GM23338 (cell line): Measurements from ENCODE around the gene PSMD2.

Experiments used
- CREB1 ChIP-seq: fragments of 250-450 bp; sonication (Bioruptor Pico); IDR thresholded peaks from 2 replicates; pipeline ENCODE4 v1.5.0; 2020; ENCODE audit warnings: low read depth, mild to moderate bottlenecking, moderate library complexity
- CTCF ChIP-seq, 2 experiments: fragments of 200-600 bp in 1 of 2; sonication (generic) in 1 of 2; conservative IDR thresholded peaks; 2 replicates each; pipeline versions ENCODE4 v1.5.1 to v1.6.1; 2016 to 2017; ENCODE audit warnings: antibody characterized with exemption in 2 of 2, low read depth in 2 of 2, mild to moderate bottlenecking in 2 of 2, moderate library complexity in 1 of 2
- EZH2phosphoT487 ChIP-seq: fragments of 200-600 bp; sonication (generic); IDR thresholded peaks from one replicate; pipeline ENCODE4 v1.8.1; 2018; ENCODE audit warnings: antibody characterized with exemption; ENCODE audit not compliant: unreplicated experiment
- NANOG ChIP-seq: IDR thresholded peaks from 2 replicates; pipeline ENCODE4 v1.6.1; 2016; ENCODE audit warnings: antibody characterized with exemption, borderline replicate concordance
- POLR2AphosphoS5 ChIP-seq: IDR thresholded peaks from 2 replicates; pipeline ENCODE4 v1.6.1; 2016; ENCODE audit warnings: antibody characterized with exemption, low read depth
- REST ChIP-seq: IDR thresholded peaks from one replicate; pipeline ENCODE4 v1.6.1; 2018; ENCODE audit warnings: antibody characterized with exemption; ENCODE audit not compliant: unreplicated experiment
- ZNF462 ChIP-seq: fragments of 250-450 bp; sonication (Bioruptor Pico); IDR thresholded peaks from 2 replicates; pipeline ENCODE4 v1.5.0; 2020; ENCODE audit warnings: mild to moderate bottlenecking, moderate library complexity

DNA sequence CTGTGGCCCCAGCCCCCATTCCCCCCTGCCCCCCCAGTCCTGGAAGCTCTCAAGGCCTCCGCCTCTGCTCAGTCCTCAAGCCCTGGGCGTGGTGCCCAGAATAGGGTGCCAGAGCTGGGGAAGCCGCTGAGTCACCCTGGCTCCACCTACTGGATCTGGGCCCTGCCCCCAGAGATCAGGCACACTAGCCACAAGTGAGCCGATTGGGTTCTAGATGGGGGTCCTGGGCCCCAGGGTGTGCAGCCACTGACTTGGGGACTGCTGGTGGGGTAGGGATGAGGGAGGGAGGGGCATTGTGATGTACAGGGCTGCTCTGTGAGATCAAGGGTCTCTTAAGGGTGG, 21.0 kb downstream of the PSMD2 start:
- TF ChIP-seq CTCF (conservative IDR thresholded peaks at IDR 0.05; ENCODE audit: low read depth in 2 of 2) = no peak
- no peak for TF ChIP-seq NANOG
- TF ChIP-seq POLR2AphosphoS5 = no peak
- no peak for TF ChIP-seq ZNF462 (CRISPR knock-in tag)
- TF ChIP-seq REST = no peak
- no peak for TF ChIP-seq CREB1 (CRISPR knock-in tag)
- no peak for TF ChIP-seq EZH2phosphoT487
